Neutrophil (primary cell): ENCODE data around the gene ABCC8.

Experiments
- H3K27ac ChIP-seq: fragments of 200-600 bp; sonication (generic); 2 replicates; pipeline ENCODE4 v1.5.1; 2016; ENCODE audit warnings: mild to moderate bottlenecking, moderate library complexity
- H3K27me3 ChIP-seq: fragments of 200-600 bp; sonication (generic); 2 replicates; pipeline ENCODE4 v1.6.0; 2016; ENCODE audit warnings: mild to moderate bottlenecking
- H3K36me3 ChIP-seq: fragments of 200-600 bp; sonication (generic); 2 replicates; pipeline ENCODE4 v1.5.1; 2017
- H3K4me1 ChIP-seq, 2 experiments: fragments of 200-600 bp in 1 of 2; sonication (generic) in 1 of 2; 1 replicate in 1 of 2; 2 replicates in 1 of 2; pipeline versions ENCODE4 v1.5.1 to v1.6.1; 2013 to 2016; ENCODE audit warnings: low read depth in 1 of 2, low read length in 1 of 2, mild to moderate bottlenecking in 1 of 2, moderate library complexity in 1 of 2; ENCODE audit not compliant: control insufficient read depth in 1 of 2, insufficient read depth in 1 of 2
- H3K4me3 ChIP-seq, 2 experiments: fragments of 200-600 bp in 1 of 2; sonication (generic) in 1 of 2; 1 replicate in 1 of 2; 2 replicates in 1 of 2; pipeline ENCODE4 v1.5.1; 2013 to 2016; ENCODE audit warnings: low read depth in 1 of 2, low read length in 1 of 2, mild to moderate bottlenecking in 1 of 2, moderate library complexity in 1 of 2
- H3K9me3 ChIP-seq: fragments of 200-600 bp; sonication (generic); 2 replicates; pipeline ENCODE4 v1.5.1; 2016
- TF ChIP-seq, protein P1 (sequence below): fragments of 200-600 bp; sonication (generic); IDR thresholded peaks from 2 replicates; pipeline ENCODE4 v1.5.1; 2016; ENCODE audit warnings: antibody characterized with exemption

Gene ABCC8

GRCh38 chr11:17443926-17444690 lies 32.5 kb downstream of the ABCC8 start:
- TF ChIP-seq, protein P1, sequence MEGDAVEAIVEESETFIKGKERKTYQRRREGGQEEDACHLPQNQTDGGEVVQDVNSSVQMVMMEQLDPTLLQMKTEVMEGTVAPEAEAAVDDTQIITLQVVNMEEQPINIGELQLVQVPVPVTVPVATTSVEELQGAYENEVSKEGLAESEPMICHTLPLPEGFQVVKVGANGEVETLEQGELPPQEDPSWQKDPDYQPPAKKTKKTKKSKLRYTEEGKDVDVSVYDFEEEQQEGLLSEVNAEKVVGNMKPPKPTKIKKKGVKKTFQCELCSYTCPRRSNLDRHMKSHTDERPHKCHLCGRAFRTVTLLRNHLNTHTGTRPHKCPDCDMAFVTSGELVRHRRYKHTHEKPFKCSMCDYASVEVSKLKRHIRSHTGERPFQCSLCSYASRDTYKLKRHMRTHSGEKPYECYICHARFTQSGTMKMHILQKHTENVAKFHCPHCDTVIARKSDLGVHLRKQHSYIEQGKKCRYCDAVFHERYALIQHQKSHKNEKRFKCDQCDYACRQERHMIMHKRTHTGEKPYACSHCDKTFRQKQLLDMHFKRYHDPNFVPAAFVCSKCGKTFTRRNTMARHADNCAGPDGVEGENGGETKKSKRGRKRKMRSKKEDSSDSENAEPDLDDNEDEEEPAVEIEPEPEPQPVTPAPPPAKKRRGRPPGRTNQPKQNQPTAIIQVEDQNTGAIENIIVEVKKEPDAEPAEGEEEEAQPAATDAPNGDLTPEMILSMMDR: no peak

DNA sequence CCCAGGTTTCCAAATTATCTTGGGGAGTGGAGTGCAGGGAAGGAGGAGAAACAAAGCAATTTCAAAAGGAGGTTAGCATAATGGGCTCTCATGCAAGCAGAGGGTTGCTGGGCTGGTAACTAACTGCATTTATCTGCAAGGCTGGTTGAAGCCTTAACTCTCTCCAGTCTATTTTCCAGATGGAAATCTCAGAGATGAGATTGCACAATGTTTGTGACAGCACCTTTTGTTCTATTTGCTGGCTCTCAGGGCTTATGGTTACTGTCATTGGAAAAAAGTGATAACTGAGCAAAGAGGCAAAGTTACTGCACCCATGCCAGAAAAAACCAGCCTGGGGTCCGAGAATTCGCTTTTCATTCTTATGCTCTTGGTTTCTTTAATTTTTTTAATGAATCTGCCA lies 33.2 kb downstream of the ABCC8 start:
- Histone ChIP-seq H3K27me3 (no peaks in the 10 kb centered on the region), H3K4me1 (no peaks in the 10 kb centered on the region), H3K27ac (no peak overlapping the region), H3K36me3 (no peaks in the 10 kb centered on the region), H3K4me3 (no peak overlapping the region), H3K9me3 (no peaks in the 10 kb centered on the region)
- TF ChIP-seq, protein P1: no peak

More at GRCh38 chr11:17443926-17444690, 32.5 kb downstream of the ABCC8 start:
- Histone ChIP-seq H3K9me3 (no peaks in the 10 kb centered on the region), H3K4me1 (no peaks in the 10 kb centered on the region), H3K27me3 (no peaks in the 10 kb centered on the region), H3K4me3 (no peak overlapping the region), H3K36me3 (no peaks in the 10 kb centered on the region), H3K27ac (no peak overlapping the region)

GRCh38 chr11:17443000-17443399 lies 33.6 kb downstream of the ABCC8 start:
- Histone ChIP-seq H3K27ac (no peak overlapping the region), H3K4me1 (no peaks in the 10 kb centered on the region), H3K4me3 (no peak overlapping the region), H3K9me3 (no peaks in the 10 kb centered on the region), H3K27me3 (no peaks in the 10 kb centered on the region), H3K36me3 (no peaks in the 10 kb centered on the region)
- TF ChIP-seq, protein P1: no peak

- H3K27me3 ChIP-seq: no peaks in the 10 kb centered on the region
- TF ChIP-seq, protein P1: no peak
- H3K9me3 ChIP-seq: no peaks in the 10 kb centered on the region
- H3K36me3 ChIP-seq: no peaks in the 10 kb centered on the region
- no peak overlapping the region for H3K27ac ChIP-seq
- H3K4me1 ChIP-seq: no peaks in the 10 kb centered on the region
- no peak overlapping the region for H3K4me3 ChIP-seq
These were observed 37.3 kb downstream of the ABCC8 start for GRCh38 chr11:17439316-17439782.

DNA sequence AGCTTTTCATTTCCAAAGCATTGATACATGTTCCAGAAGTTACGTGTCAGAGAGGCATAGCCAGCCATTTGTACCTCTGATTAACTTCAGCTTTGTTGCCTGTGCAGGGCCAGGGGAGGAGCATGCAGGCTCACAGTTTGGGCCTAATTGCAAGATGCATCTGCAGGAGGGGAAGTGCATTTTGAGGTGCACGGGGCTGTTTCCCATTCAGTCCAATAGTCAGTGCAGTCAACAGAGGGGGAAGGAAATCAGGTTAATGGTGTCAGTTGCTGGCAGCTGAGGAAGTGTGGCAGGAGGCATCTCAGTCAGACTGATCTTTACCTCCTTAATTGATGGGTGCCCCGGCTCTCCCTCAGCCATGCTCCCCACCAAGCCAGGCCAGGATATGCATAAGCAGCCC lies 39.3 kb downstream of the ABCC8 start:
- no peak overlapping the region for H3K4me3 ChIP-seq
- no peaks in the 10 kb centered on the region for H3K27me3 ChIP-seq
- H3K27ac ChIP-seq: no peak overlapping the region
- H3K4me1 ChIP-seq: no peaks in the 10 kb centered on the region
- TF ChIP-seq, protein P1: no peak
- no peaks in the 10 kb centered on the region for H3K36me3 ChIP-seq
- no peaks in the 10 kb centered on the region for H3K9me3 ChIP-seq
